Measurements from ENCODE around the gene NEK7. TPM values are rescaled to one million over a fixed set of nuclear protein-coding genes. Genes with fewer than 3 reads are reported as not detected.

Gene NEK7
- total and polyA plus RNA-seq, 2 of the 8 experiments (the other 6 are each of a cell fraction or from before 2014, with no cell fraction given): 5.1 to 10.0 TPM

DNA sequence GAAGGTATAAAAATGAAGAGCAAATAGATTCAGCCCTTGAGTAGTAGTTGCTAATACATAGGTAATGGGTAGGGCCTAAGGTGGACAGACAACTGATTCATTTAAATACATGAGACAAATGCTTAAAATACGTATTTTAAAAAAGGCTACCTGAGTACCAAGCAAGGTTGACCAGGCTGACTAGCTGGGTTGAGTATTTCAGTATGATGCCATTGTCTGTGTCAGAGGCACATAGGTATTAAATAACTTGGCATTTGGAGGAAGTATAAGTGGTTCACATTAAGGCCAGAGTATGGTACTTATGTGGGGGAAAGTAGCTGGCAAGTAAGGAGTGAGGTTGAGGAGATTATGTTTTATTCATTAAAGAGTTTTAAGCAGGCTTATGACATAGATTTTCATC, 19.4 kb downstream of the NEK7 start:
- no peak overlapping the region for H2BK15ac ChIP-seq (ENCODE audit: low read length)
- no peak overlapping the region for H4K91ac ChIP-seq (replicated peaks; ENCODE audit: insufficient read length, low read length)
- FAIRE-seq: no peak
- H3K4me3 ChIP-seq (ENCODE audit: extremely low read depth in 1 of 4, insufficient read depth in 2 of 4, low read depth in 3 of 4, low read length in 4 of 4): no peak overlapping the region
- no peaks in the 10 kb centered on the region; the same call in 1 of the 2 replicates for H3K23me2 ChIP-seq (ENCODE audit: low read depth, low read length)
- H3K4ac ChIP-seq (replicated peaks; ENCODE audit: insufficient read length, low read depth, low read length): no peak overlapping the region
- no peak overlapping the region for H3K23ac ChIP-seq (ENCODE audit: insufficient read length)
- H3K4me2 ChIP-seq (ENCODE audit: insufficient read depth in 1 of 2, low read depth in 2 of 2, low read length in 2 of 2): no peak overlapping the region
- H3K9ac ChIP-seq (replicated peaks in 1 of 4; ENCODE audit: extremely low read depth in 1 of 4, low read depth in 3 of 4, low read length in 3 of 4): no peak overlapping the region
- no peak overlapping the region for H2BK5ac ChIP-seq (ENCODE audit: low read depth, low read length)
- H3K14ac ChIP-seq (ENCODE audit: insufficient read length): no peak overlapping the region
- DNase-seq (ENCODE audit: low read depth in 1 of 2, low spot score in 2 of 2): no peak
- 75% methylated on average over 1 of the region's 1 CpG; no CpG with 5 or more reads in 1 of the 2 experiments for whole genome bisulfite sequencing, 2 experiments (ENCODE audit: extremely low coverage in 1 of 2, insufficient coverage in 1 of 2, insufficient read length in 1 of 2, insufficient replicate concordance in 2 of 2, low coverage in 1 of 2, low lambda C conversion rate in 2 of 2, missing lambda C conversion rate in 1 of 2)
- H2BK120ac ChIP-seq (replicated peaks; ENCODE audit: low read depth, low read length): no peak overlapping the region
- H3K9me3 ChIP-seq (ENCODE audit: insufficient read depth in 2 of 2, low read depth in 1 of 2, low read length in 1 of 2): no peaks in the 10 kb centered on the region
- POLR2A ChIA-PET (ENCODE audit: partially characterized antibody): no interaction called here
- no peaks in the 10 kb centered on the region for H3K36me3 ChIP-seq (ENCODE audit: control insufficient read depth in 2 of 4, insufficient read depth in 4 of 4, low read length in 3 of 4)
- no peak overlapping the region for H4K8ac ChIP-seq (ENCODE audit: extremely low read depth, insufficient read depth, low read length)
- H2AK5ac ChIP-seq (ENCODE audit: low read depth, low read length): no peak overlapping the region
- no peak overlapping the region for H3K18ac ChIP-seq (ENCODE audit: extremely low read depth, low read length)
- H3K56ac ChIP-seq (replicated peaks; ENCODE audit: insufficient read length, low read depth, low read length): no peak overlapping the region
- peaks cover 2% of the 10 kb centered on the region for H3K79me1 ChIP-seq (ENCODE audit: low read depth, low read length)
- H2BK20ac ChIP-seq (ENCODE audit: low read length): no peak overlapping the region
- peaks cover 0 to 77% of the 10 kb centered on the region in 2 experiments; a peak in 3 of 4 replicates for H3K79me2 ChIP-seq (ENCODE audit: control insufficient read depth in 1 of 2, insufficient read depth in 2 of 2, low read length in 2 of 2)
- H4K20me1 ChIP-seq (replicated peaks in 1 of 2; ENCODE audit: control insufficient read depth in 1 of 2, insufficient read depth in 2 of 2, low read length in 2 of 2): peaks cover 0 to 4% of the 10 kb centered on the region in 2 experiments
- peaks cover 0 to 5% (median 3%) of the 10 kb centered on the region in 4 experiments; a peak in 2 of 7 replicates for H3K4me1 ChIP-seq (replicated peaks in 1 of 4; ENCODE audit: control insufficient read depth in 3 of 4, insufficient read depth in 4 of 4, low read length in 3 of 4)
- no peak overlapping the region for H2AFZ ChIP-seq (ENCODE audit: low read length)
- CTCF ChIA-PET (ENCODE audit: partially characterized antibody): no interaction called here
- no peak overlapping the region for H2BK12ac ChIP-seq (ENCODE audit: low read depth, low read length)
- no peak overlapping the region for H3K27ac ChIP-seq (ENCODE audit: low read depth, low read length)
- H3K27me3 ChIP-seq (replicated peaks in 1 of 4; ENCODE audit: control insufficient read depth in 3 of 4, extremely low read depth in 1 of 4, insufficient read depth in 3 of 4, low read length in 3 of 4): no peaks in the 10 kb centered on the region
- H4K5ac ChIP-seq (ENCODE audit: insufficient read length, low read depth, low read length): no peak overlapping the region
- TF ChIP-seq HDAC2 (IDR thresholded peaks at IDR 0.05; ENCODE audit: borderline replicate concordance in 1 of 2, low read depth in 2 of 2, low read length in 2 of 2): no peak
- TF ChIP-seq SP4 (IDR thresholded peaks at IDR 0.05; ENCODE audit: low read length): no peak
- TF ChIP-seq SIRT6 (IDR thresholded peaks at IDR 0.05; ENCODE audit: low read length): no peak
- TF ChIP-seq SIN3A (conservative IDR thresholded peaks at IDR 0.05 in 1 of 2, IDR thresholded peaks at IDR 0.05 in 1 of 2; ENCODE audit: low read depth in 1 of 2, low read length in 2 of 2): no peak

Data from H1 (cell line).